Sigmoid colon (tissue), 7 donors: ENCODE data around the gene UBL3. TPM values are rescaled to one million over a fixed set of nuclear protein-coding genes. Genes with fewer than 3 reads are reported as not detected.

Source experiments
- DNase-seq: peaks from one replicate; pipeline ENCODE4 v3.0.0-alpha.2; 2019
- H3K27ac ChIP-seq, 4 donors: fragments of 200-600 bp; sonication (generic); one replicate each; pipeline ENCODE4 v1.5.1; 2016 to 2019; ENCODE audit warnings: mild to moderate bottlenecking in 1 of 4
- H3K27me3 ChIP-seq, 3 donors: fragments of 200-600 bp; sonication (generic); one replicate each; pipeline ENCODE4 v1.5.1; 2019; ENCODE audit warnings: mild to moderate bottlenecking in 1 of 3
- H3K36me3 ChIP-seq, 4 donors: fragments of 200-600 bp; sonication (generic); one replicate each; pipeline ENCODE4 v1.5.1; 2016 to 2019
- H3K4me1 ChIP-seq, 4 donors: fragments of 200-600 bp; sonication (generic); one replicate each; pipeline ENCODE4 v1.5.1; 2017 to 2019
- H3K4me3 ChIP-seq, 4 donors: fragments of 200-600 bp; sonication (generic); one replicate each; pipeline ENCODE4 v1.5.1; 2017 to 2019; ENCODE audit warnings: mild to moderate bottlenecking in 2 of 4, moderate library complexity in 1 of 4
- H3K9me3 ChIP-seq, 4 donors: fragments of 200-600 bp in 3 of 4; sonication (generic) in 3 of 4; one replicate each; pipeline versions ENCODE4 v1.5.1 to v1.6.1; 2013 to 2019
- EP300 ChIP-seq, 4 donors: sonication (generic); formaldehyde crosslinking; IDR thresholded peaks; one replicate each; pipeline ENCODE4 v1.6.1; 2017; ENCODE audit warnings: antibody characterized with exemption in 4 of 4
- POLR2A ChIP-seq, 2 donors: fragments of 450-650 bp; IDR thresholded peaks; one replicate each; pipeline ENCODE4 v1.6.1; 2016; ENCODE audit warnings: antibody characterized with exemption in 2 of 2, mild to moderate bottlenecking in 2 of 2, moderate library complexity in 2 of 2
- POLR2AphosphoS5 ChIP-seq, 4 donors: sonication (generic); formaldehyde crosslinking; IDR thresholded peaks; one replicate each; pipeline ENCODE4 v1.6.1; 2017; ENCODE audit warnings: antibody characterized with exemption in 4 of 4
- whole genome bisulfite sequencing, 2 donors: extraction: QIAGEN DNeasy Blood & Tissue Kit; methylation state at CpG; one replicate each; pipeline ENCODE4 v1.1.7; 2013; 5-methylcytosine and 5-hydroxymethylcytosine counted together
- intact Hi-C: fragments of 100-400 bp; cut with DNase I; formaldehyde crosslinking; loops from one replicate; pipeline ENCODE4 v1.15.1; 2023
- polyA plus RNA-seq, 3 donors: library from polyadenylated mRNA; stranded (reverse); fragments of 200-250 nt; gene quantifications; one replicate each; pipeline ENCODE4 v1.2.3, GENCODE V29; 2013
- total RNA-seq, 4 donors: library from RNA; depleted of rRNA; stranded (reverse); fragments of >200 nt; gene quantifications; one replicate each; pipeline ENCODE4 v1.1.0, GENCODE V29; 2016
- TF ChIP-seq, protein P1 (sequence below), 4 experiments: fragments of 450-650 bp in 3 of 4; fragments of 200-600 bp in 1 of 4; IDR thresholded peaks; one replicate each; pipeline ENCODE4 v1.5.1; 2016 to 2019; ENCODE audit warnings: antibody characterized with exemption in 4 of 4, mild to moderate bottlenecking in 3 of 4, moderate library complexity in 2 of 4
- donor health status: healthy with polysubstance abuse.
- donor health status: Bipolar disorder and iron deficiency.
- donor health status: healthy.

UBL3 gene
- total and polyA plus RNA-seq, 7 donors = 19.1 to 48.6 (median 41.1) TPM

DNA sequence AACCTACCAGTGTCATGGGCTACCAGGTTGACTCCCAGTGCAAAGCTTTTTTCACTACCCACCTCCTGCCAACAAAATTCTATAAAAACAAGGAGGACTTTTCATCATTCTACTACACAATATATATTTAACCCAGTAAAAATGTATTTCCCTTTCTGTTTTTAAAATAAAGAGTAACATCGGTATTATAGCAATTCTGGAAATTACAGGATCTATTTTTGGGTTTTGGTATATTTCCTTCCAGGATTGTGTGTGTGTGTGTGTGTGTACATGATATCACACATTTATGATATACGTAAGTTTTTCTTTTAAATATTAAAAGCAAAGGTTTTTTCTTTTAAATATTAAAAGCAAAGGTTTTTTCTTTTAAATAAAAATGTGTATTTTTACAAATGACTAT is 6.0 kb upstream of the UBL3 start:
- intact Hi-C loops = no loop called here
- Histone ChIP-seq H3K27me3 (no peaks in the 10 kb centered on the region), H3K4me3 (no peak overlapping the region), H3K9me3 (no peaks in the 10 kb centered on the region), H3K4me1 (no peaks in the 10 kb centered on the region), H3K27ac (no peak overlapping the region), H3K36me3 (no peaks in the 10 kb centered on the region)
- WGBS, 2 donors = 86 to 92% methylated on average over 2 of the region's 2 CpGs
- TF ChIP-seq POLR2A (IDR thresholded peaks at IDR 0.05) (no peak), POLR2AphosphoS5 (IDR thresholded peaks at IDR 0.05) (no peak), EP300 (IDR thresholded peaks at IDR 0.05) (no peak)
- TF ChIP-seq, protein P1, sequence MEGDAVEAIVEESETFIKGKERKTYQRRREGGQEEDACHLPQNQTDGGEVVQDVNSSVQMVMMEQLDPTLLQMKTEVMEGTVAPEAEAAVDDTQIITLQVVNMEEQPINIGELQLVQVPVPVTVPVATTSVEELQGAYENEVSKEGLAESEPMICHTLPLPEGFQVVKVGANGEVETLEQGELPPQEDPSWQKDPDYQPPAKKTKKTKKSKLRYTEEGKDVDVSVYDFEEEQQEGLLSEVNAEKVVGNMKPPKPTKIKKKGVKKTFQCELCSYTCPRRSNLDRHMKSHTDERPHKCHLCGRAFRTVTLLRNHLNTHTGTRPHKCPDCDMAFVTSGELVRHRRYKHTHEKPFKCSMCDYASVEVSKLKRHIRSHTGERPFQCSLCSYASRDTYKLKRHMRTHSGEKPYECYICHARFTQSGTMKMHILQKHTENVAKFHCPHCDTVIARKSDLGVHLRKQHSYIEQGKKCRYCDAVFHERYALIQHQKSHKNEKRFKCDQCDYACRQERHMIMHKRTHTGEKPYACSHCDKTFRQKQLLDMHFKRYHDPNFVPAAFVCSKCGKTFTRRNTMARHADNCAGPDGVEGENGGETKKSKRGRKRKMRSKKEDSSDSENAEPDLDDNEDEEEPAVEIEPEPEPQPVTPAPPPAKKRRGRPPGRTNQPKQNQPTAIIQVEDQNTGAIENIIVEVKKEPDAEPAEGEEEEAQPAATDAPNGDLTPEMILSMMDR (IDR thresholded peaks at IDR 0.05) = no peak
- no peak for DNase-seq

- peaks cover 0 to 3% (median under 1%) of the 10 kb centered on the region in 4 donors for H3K4me1 ChIP-seq
- H3K36me3 ChIP-seq = no peaks in the 10 kb centered on the region
- no peaks in the 10 kb centered on the region for H3K27me3 ChIP-seq
- 50 to 67% methylated on average over 4 of the region's 4 CpGs for WGBS, 2 donors
- H3K27ac ChIP-seq = no peak overlapping the region
- TF ChIP-seq POLR2AphosphoS5 (IDR thresholded peaks at IDR 0.05) (no peak), POLR2A (IDR thresholded peaks at IDR 0.05) (no peak), EP300 (IDR thresholded peaks at IDR 0.05) (no peak)
- TF ChIP-seq, protein P1 (IDR thresholded peaks at IDR 0.05) = no peak
- intact Hi-C loops = no loop called here
- H3K4me3 ChIP-seq = no peak overlapping the region
- DNase-seq = no peak
- H3K9me3 ChIP-seq = no peaks in the 10 kb centered on the region
Measured at GRCh38 chr13:29855784-29856183, 5.4 kb upstream of the UBL3 start.

- no peaks in the 10 kb centered on the region for H3K36me3 ChIP-seq
- intact Hi-C loops = no loop called here
- no peaks in the 10 kb centered on the region for H3K27me3 ChIP-seq
- DNase-seq = no peak
- no peaks in the 10 kb centered on the region for H3K9me3 ChIP-seq
- no peak overlapping the region for H3K27ac ChIP-seq
- no peak for TF ChIP-seq EP300 (IDR thresholded peaks at IDR 0.05)
- TF ChIP-seq POLR2AphosphoS5 (IDR thresholded peaks at IDR 0.05) = no peak
- TF ChIP-seq, protein P1 (IDR thresholded peaks at IDR 0.05) = no peak
- no peak for TF ChIP-seq POLR2A (IDR thresholded peaks at IDR 0.05)
- 87 to 94% methylated on average over 4 of the region's 4 CpGs for WGBS, 2 donors
- H3K4me1 ChIP-seq = peaks cover 0 to 4% (median 2%) of the 10 kb centered on the region in 4 donors
- H3K4me3 ChIP-seq = no peak overlapping the region
Measured at GRCh38 chr13:29855009-29855408, 4.6 kb upstream of the UBL3 start.

DNA sequence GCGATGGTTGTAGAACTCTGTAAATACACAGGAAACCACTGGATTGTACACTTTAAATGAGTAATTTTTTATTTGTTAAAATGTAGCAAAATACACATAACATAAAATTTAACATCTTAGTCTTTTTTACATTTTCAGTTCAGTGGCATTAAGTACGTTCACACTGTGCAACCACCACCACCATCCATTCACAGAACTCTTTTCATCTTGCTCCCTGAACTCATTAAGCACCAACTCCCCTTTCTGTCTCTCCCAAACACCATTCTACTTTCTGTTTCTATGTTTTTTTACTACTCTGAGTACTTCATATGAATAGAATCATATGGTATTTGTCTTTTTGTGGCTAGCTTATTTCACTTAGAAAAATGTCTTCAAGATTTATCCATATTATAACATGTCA is 2.7 kb upstream of the UBL3 start:
- Histone ChIP-seq H3K9me3 (no peaks in the 10 kb centered on the region), H3K4me1 (peaks cover 0 to 4% (median 2%) of the 10 kb centered on the region in 4 donors), H3K4me3 (no peak overlapping the region), H3K36me3 (no peaks in the 10 kb centered on the region), H3K27me3 (no peaks in the 10 kb centered on the region), H3K27ac (no peak overlapping the region)
- TF ChIP-seq POLR2AphosphoS5 (IDR thresholded peaks at IDR 0.05) = no peak
- no peak for TF ChIP-seq EP300 (IDR thresholded peaks at IDR 0.05)
- TF ChIP-seq POLR2A (IDR thresholded peaks at IDR 0.05) = no peak
- TF ChIP-seq, protein P1 (IDR thresholded peaks at IDR 0.05) = no peak
- intact Hi-C loops = loop anchor here (5.0 kb wide), 1 partner anchor 89 kb away; no protein-coding TSS in a partner anchor
- WGBS, 2 donors = 72 to 85% methylated on average over 2 of the region's 2 CpGs
- DNase-seq = no peak

DNA sequence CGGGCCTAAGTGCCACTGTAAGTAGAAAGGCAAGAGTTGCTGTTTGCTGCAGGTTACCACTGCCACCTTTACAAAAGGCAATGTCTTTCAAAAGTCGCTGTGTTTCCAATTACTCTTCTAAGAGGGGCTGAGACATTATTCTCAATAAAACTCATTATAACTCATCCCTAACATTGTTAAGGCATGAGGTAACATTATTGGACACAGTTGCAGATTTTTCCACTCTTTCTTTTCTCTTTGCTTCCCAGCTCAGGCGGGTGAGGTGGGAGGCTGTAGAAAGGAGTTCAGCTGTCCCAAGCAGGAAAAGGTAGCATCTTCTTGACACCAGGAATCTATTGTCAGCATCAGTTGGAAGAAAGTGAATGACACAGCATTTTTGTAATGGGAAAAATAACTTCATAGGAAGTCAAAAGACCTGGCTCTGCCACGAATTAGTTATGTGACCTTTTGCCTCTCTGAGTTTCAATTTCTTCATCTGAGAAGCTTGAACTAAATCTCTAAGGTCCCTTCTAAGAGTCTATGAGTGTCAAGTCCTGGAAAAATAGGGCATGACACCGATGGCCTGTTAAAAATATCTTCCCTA is 2.1 kb upstream of the UBL3 start:
- Histone ChIP-seq H3K27ac (peak overlapping the region in 1 of 4 donors; percentile 19), H3K36me3 (no peaks in the 10 kb centered on the region), H3K4me1 (peaks cover 0 to 4% (median 2%) of the 10 kb centered on the region in 4 donors), H3K27me3 (no peaks in the 10 kb centered on the region), H3K9me3 (no peaks in the 10 kb centered on the region), H3K4me3 (no peak overlapping the region)
- 63 to 67% methylated on average over 5 of the region's 5 CpGs for WGBS, 2 donors
- no peak for DNase-seq
- intact Hi-C loops = loop anchor here (5.0 kb wide), 1 partner anchor 90 kb away; no protein-coding TSS in a partner anchor
- TF ChIP-seq EP300 (IDR thresholded peaks at IDR 0.05) = no peak
- TF ChIP-seq POLR2AphosphoS5 (IDR thresholded peaks at IDR 0.05) = no peak
- TF ChIP-seq, protein P1 (IDR thresholded peaks at IDR 0.05) = no peak
- no peak for TF ChIP-seq POLR2A (IDR thresholded peaks at IDR 0.05)
